H7 (cell line): Measurements from ENCODE around the gene CD47. TPM values are rescaled to one million over a fixed set of nuclear protein-coding genes. Genes with fewer than 3 reads are reported as not detected.

Experiments
- DNase-seq: peaks from one replicate; pipeline ENCODE4 v3.0.0; 2012
- H3K27me3 ChIP-seq: 2 replicates; pipeline ENCODE4 v1.6.0; 2011; ENCODE audit warnings: mild to moderate bottlenecking, low read length; ENCODE audit not compliant: control insufficient read depth, insufficient read depth
- H3K36me3 ChIP-seq: replicated peaks from 2 replicates; pipeline ENCODE4 v1.5.1; 2011; ENCODE audit warnings: low read length; ENCODE audit not compliant: control insufficient read depth, insufficient read depth
- H3K4me3 ChIP-seq: 2 replicates; pipeline ENCODE4 v1.5.1; 2011; ENCODE audit warnings: low read depth, mild to moderate bottlenecking, control low read depth, low read length, moderate library complexity; ENCODE audit not compliant: insufficient read depth
- total RNA-seq: library from RNA; depleted of rRNA; stranded (reverse); fragments of >200 nt; shearing (Covaris generic); gene quantifications from 2 replicates; pipeline ENCODE4 v1.2.3, GENCODE V29; 2014

The CD47 gene
- total RNA-seq, 1 experiment from 2014 or later, result 8.3 TPM

DNA sequence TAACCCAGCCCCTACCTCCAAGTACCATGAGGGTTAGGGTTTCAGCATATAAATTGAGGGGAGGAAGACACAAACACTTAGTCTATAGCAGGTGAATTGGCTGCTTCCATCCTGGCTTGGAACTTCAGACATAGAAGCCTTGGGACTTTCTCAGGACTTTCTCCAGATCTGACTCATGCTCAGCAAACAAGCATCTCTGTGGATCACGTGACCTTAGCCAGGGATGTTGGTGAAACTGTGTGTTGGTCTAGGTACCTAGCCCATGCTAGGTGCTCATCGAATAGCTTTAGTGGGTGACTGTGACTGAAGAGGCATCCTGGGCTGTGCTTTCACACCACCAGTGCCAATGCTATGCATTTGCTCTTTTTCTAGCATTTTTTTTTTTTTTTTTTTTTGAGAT is 58.9 kb downstream of the CD47 start:
- no peak overlapping the region for H3K4me3 ChIP-seq
- DNase-seq, result no peak
- no peaks in the 10 kb centered on the region for H3K27me3 ChIP-seq
- no peaks in the 10 kb centered on the region for H3K36me3 ChIP-seq

DNA sequence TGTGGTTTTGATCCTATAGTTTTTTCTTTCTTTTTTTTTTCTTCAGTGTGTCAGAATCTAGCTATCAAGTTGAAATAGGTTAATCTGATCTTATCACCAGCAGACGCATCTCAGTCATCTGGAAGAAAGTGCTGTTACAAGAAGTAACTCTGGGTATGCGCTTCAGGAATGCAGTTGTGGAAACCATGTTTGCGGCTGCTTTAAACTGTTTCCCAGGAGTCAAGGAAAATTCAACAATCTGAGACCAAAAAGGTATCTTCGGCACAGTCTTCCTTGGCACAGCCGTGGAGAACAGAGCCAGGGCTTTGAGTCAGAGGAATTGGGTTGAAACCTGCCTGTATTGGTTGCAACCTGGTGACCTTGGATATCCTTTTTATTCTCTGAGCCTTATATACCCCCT is 59.9 kb downstream of the CD47 start:
- Histone ChIP-seq H3K27me3 (no peaks in the 10 kb centered on the region), H3K36me3 (no peaks in the 10 kb centered on the region), H3K4me3 (no peak overlapping the region)
- DNase-seq, result no peak

GRCh38 chr3:108029466-108029865 is 61.4 kb downstream of the CD47 start:
- Histone ChIP-seq H3K4me3 (no peak overlapping the region), H3K27me3 (no peaks in the 10 kb centered on the region), H3K36me3 (no peaks in the 10 kb centered on the region)
- DNase-seq, result no peak

DNA sequence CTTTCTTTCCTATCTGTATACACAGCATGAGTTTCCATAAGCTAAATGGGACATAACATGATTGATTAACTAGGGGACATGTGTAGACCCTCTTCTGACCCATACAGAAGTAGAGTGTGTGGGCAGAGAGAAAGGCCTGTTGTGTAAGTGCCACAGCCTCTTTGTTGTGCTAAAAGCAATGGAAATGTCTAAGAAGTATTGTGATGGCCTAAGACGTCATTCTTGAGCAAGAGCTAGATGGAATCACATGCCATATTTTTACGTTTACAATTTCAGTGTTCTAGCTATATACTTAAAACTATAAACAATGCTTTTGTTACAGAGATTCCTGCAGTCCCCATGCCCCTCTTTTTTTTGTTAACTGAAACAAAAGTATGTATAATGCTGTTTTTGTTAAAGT is 61.9 kb downstream of the CD47 start:
- no peak overlapping the region for H3K4me3 ChIP-seq
- DNase-seq, result no peak
- H3K36me3 ChIP-seq, result no peaks in the 10 kb centered on the region
- no peaks in the 10 kb centered on the region for H3K27me3 ChIP-seq

GRCh38 chr3:108025177-108025576 is 65.7 kb downstream of the CD47 start:
- Histone ChIP-seq H3K27me3 (no peaks in the 10 kb centered on the region; the same call in 1 of the 2 replicates), H3K4me3 (no peak overlapping the region), H3K36me3 (no peaks in the 10 kb centered on the region)
- DNase-seq, result no peak

- Histone ChIP-seq H3K27me3 (no peaks in the 10 kb centered on the region; the same call in 1 of the 2 replicates), H3K36me3 (no peaks in the 10 kb centered on the region), H3K4me3 (no peak overlapping the region)
- DNase-seq, result no peak
These were observed 66.5 kb downstream of the CD47 start for GRCh38 chr3:108024146-108024850.

DNA sequence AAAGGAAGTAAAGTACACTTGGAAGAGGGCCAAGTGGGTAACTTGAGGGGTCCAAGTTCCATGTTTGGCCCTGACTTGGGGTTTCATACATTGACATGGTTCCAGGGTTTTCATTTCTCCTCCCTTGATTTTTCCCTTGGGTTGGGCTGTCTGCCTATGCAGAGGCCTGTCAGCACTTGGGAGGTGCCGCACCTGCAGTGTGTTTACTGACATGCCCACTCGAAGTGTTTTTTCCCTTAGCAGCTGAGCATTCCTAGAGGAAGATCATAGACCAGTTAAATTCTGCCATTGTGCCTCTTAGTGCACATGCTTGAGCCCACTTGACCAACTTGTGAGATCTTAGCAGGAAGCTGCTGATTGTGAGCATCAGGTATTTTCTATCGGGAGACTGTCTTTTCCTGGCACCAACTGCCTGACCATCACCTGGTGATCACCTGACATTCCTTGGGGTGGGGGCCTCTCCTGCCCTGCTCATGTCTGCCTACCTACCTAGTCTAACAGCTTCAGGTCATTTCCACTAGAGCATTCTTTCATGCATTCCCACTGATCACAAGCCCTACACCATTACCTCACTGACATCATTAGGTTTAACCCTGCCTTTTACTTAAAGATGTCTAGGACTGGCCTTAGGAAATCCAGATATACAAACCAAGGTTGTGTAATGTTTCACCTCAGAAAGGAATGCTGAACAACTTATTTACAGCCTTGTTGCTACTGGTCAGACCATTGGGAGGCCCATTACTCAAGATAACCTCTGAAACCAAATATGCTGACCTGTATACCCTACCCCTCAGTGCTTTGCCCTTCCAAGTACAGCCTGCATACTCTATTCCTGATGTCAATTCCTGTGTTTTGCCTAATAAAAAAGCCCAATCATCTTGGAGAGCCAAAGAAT is 68.3 kb downstream of the CD47 start:
- no peak for DNase-seq
- Histone ChIP-seq H3K36me3 (no peaks in the 10 kb centered on the region), H3K27me3 (no peaks in the 10 kb centered on the region; the same call in 1 of the 2 replicates), H3K4me3 (no peak overlapping the region)

GRCh38 chr3:108021533-108021932 is 69.3 kb downstream of the CD47 start:
- H3K27me3 ChIP-seq, result no peaks in the 10 kb centered on the region; the same call in 1 of the 2 replicates
- no peak overlapping the region for H3K4me3 ChIP-seq
- no peak for DNase-seq
- no peaks in the 10 kb centered on the region for H3K36me3 ChIP-seq

- H3K36me3 ChIP-seq, result no peaks in the 10 kb centered on the region
- no peak overlapping the region for H3K4me3 ChIP-seq
- no peaks in the 10 kb centered on the region; the same call in 1 of the 2 replicates for H3K27me3 ChIP-seq
- no peak for DNase-seq
These were observed 69.7 kb downstream of the CD47 start for GRCh38 chr3:108021131-108021530.

DNA sequence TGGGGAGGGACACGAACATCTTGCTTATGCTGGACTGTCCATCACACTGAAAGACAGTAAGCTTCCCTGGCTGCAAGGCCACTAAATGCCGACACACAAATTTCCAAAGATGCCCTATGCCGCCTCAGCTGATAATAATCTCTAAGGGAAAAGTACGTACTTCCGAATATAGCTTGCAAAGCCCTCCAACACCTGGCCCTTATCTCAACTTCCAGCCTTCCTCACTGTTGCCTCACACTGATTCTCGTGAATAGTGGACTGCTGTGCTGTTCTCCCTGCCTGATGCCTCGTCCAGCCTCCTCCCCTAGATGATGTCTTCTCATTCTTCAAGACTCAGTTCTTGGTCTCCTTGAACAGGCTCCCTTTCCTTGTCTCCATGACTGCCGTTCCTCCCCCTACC is 72.3 kb downstream of the CD47 start:
- no peak for DNase-seq
- H3K4me3 ChIP-seq, result no peak overlapping the region
- no peaks in the 10 kb centered on the region for H3K36me3 ChIP-seq
- no peaks in the 10 kb centered on the region; the same call in 1 of the 2 replicates for H3K27me3 ChIP-seq

GRCh38 chr3:108017587-108017986 is 73.2 kb downstream of the CD47 start:
- Histone ChIP-seq H3K4me3 (no peak overlapping the region), H3K36me3 (no peaks in the 10 kb centered on the region), H3K27me3 (no peaks in the 10 kb centered on the region)
- DNase-seq, result no peak

- H3K36me3 ChIP-seq, result no peaks in the 10 kb centered on the region
- no peak for DNase-seq
- H3K4me3 ChIP-seq, result no peak overlapping the region
- H3K27me3 ChIP-seq, result no peaks in the 10 kb centered on the region
These were observed 75.9 kb downstream of the CD47 start for GRCh38 chr3:108014943-108015342.

DNA sequence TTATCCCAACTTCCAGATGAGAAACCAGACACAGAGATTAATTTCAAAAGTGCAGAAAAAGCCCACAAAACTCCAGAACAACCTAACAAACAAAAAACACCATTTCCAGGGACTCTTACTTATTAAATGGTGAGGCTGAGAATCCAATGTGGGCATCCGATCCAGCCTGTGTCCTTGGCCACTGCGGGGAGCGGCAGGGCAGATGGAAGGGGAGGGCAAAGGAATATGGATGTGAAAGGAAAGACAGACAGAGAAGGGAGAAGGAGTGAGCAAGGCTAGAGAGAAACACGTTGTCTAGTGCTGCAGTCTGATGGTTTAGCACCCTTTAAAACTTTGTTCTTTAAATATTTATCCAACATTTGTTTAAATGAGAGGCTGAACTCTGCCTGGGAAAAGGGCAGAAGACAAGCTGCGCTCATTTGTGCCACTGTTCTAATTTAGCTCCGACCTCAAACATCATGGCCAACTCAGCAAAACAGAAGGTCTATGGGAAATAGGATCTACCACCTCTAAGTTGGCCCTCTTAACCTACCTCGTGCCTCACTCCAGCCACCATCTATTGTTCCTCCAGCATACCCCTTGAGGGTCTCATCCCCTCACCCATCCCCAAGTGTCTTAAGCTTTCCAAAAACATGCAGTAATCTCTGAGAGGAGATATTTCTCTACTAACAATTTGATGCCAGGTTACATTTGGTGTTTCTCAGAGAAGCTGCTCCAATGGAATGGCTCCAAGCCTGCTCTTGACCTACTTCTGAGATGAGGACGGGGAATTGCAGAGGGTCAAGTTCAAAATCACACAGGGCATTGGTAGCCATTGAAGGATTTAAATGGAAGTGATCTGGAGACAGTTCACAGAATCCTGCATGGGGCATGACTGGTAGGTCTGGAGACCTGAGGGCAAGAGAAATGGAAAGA is 77.4 kb downstream of the CD47 start:
- Histone ChIP-seq H3K4me3 (no peak overlapping the region), H3K36me3 (no peaks in the 10 kb centered on the region), H3K27me3 (no peaks in the 10 kb centered on the region)
- DNase-seq, result no peak

GRCh38 chr3:108012304-108012703 is 78.5 kb downstream of the CD47 start:
- no peak overlapping the region for H3K4me3 ChIP-seq
- no peak for DNase-seq
- H3K36me3 ChIP-seq, result no peaks in the 10 kb centered on the region
- no peaks in the 10 kb centered on the region for H3K27me3 ChIP-seq
